Measurements from ENCODE around the gene ERGIC1. TPM values are rescaled to one million over a fixed set of nuclear protein-coding genes. Genes with fewer than 3 reads are reported as not detected.

ERGIC1 gene
- polyA plus RNA-seq, 4 donors: 110 to 126 (median 119) TPM

DNA sequence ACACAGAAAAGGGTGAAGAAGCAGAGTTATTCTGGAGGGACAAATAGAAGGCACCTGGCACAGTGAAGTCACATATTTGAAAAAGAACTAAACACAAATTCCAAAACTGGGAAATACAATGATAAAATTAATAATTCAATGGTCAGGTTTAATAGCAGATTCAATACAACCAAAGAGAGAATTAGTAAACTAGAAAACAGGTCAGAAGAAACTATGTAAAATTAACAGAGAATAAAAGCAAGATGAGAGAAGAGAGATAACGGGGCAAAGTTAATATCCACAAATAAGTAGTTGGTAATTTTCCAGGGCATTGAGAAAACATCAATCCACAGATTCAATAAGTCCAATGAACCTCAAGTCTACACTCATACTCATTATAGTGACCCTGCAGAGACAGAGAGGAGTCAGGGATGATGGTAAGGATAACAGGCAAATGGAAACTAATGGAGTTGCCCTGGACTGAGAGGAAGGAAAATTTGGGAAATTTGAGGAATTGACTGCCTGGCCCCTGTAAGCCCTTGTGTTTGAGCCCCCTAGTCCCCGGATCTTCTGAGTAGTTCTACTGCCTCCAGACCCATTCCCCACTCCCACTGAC is 8.3 kb upstream of the ERGIC1 start:
- DNase-seq (ENCODE audit: low read depth in 4 of 4, low spot score in 3 of 4): no peak

DNA sequence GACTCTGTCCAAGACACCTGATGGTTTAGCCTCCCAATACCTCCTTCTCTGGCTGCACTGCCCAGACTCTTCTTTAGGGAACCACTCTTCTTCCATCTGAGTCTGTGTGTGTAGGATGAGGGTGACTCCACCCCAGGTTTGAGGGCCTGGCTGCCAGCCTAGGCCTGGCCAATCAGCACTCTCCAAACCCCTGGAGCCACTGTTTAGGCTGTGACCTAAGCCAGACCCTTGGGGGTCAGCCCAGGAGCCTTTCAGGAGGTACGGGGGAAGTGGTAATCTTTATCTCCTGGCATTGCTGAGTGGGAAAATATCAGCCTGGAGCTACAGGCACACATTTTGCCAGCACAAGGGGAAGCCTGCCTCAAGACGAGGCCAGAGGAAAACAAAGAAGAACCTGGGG is 6.2 kb upstream of the ERGIC1 start:
- no peak for DNase-seq (ENCODE audit: low read depth in 4 of 4, low spot score in 3 of 4)

DNA sequence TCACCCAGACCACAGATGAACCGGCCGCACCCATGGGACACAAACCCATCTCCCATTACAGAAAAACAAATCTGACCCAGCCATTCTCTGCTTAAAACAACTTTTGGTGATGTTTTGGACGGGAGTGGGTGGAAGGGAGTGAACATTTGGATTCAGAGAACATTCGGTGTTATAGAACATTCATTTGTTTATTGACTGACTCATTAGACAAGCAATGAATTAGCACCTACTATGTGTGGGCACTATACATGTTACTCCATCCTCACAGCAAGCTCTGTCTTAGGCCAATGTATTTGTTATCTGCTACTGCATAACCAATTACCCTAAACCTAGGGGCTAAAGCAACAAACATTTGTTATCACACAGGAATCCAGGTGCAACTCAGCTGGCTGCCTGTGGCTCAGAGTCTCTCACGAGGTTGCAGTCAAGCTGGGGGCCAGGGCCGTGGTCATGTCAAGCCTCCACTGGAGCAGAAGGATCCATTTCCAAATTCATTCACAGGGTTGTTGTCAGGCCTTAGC is 5.1 kb upstream of the ERGIC1 start:
- no peak for DNase-seq (ENCODE audit: low read depth in 4 of 4, low spot score in 3 of 4)

DNA sequence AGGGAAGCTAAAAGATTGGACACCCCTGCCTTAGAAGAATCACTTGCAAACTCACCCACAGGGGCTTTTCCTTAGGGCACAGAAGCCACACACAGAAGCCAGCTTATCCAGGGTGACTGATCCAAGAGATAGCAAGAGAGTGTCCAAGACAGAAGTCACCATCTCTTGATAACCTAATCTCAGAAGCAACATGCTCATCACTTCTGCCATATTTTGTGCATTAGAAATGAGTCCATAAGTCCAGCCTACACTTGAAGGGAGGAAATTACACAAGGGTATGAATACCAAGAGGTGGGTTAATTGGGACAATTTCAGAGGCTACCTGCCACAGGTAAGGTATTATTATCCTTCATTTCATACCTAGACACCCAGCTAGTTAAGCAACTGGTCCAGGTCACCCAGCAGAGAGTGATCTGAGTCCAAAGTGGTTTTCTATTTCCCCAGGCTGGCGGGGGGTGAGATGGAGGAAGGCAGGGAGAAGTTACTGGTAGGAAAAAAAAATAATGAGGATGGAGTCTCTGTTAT is 3.7 kb upstream of the ERGIC1 start:
- no peak for DNase-seq (ENCODE audit: low read depth in 4 of 4, low spot score in 3 of 4)

DNA sequence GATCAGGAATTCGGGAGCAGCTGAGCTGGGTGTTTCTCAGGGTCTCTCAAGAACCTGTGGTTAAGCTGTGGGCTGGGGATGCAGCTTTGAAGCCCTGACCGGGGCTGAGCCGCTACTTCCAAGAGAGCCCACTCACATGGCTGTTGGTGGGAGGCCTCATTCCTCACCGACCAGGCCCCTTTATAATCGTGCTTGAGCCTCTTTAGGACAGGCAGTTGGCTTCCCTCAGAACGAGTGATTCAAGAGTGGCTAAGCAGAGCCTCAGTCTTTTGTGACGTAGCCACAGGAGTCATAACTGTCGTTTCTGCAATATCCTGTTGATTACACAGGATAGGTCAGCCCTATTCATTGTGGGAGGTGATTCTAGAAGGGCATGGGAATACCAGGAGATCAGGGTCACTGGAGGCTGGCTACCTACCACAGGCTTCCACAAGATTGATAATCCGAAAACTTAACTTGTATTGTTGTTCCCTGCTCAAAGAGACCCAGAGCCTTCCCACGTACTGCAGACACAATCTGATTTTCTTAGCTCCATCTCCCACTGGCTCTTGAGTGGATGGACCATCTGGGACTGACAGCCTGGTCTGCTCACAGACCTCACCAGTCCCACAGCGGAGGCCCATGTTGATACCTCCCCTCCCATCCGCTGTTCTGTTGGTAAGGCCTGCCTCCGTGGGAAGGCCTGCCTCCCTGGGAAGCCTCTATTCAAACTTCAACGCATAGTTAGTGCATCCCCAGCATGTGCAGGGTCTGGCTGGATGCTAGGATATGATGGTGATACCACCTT is 3.0 kb upstream of the ERGIC1 start:
- DNase-seq (ENCODE audit: low read depth in 4 of 4, low spot score in 3 of 4): no peak

DNA sequence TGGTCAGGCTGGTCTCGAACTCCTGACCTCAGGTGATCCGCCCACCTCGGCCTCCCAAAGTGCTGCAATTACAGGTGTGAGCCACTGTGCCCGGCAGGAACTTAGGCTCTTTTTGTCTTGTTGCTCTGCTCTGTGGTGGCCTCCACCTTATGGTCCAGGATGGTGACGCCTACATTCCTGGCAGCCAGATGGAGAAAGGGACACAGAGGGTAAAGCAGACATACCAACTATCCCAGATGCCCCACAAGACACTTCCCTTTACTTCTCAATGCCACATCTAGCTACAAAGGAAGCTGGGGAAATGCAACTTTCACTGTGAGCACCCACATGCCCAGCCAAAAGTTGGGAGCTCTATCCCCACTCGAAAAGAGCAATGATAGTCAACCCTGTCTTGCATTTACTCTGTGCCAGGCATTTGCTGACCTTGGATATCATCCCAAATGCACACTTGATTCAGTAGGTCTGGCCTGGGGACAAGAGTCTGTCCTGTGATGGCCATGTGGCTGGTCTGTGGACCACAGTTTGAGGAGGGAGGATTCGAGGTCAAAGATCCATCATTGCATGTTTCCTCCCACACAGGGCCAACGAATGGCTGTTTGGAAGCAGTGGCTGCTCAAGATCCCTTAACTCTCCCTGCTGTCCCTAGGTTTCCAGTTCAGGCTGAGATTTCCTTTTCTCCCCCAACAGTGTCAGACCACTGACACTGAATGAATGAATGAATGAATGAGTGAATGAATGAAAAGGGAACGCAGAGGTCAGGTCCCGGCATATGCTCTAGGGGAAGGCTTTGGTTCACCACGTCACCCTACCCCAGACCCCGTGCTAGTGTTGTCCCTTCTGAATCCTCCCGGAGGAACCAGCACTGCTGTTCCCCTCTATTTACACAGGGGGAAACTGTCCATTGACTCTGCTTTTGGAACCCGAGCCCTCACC is 1.4 kb upstream of the ERGIC1 start:
- DNase-seq (ENCODE audit: low read depth in 4 of 4, low spot score in 3 of 4): no peak

DNA sequence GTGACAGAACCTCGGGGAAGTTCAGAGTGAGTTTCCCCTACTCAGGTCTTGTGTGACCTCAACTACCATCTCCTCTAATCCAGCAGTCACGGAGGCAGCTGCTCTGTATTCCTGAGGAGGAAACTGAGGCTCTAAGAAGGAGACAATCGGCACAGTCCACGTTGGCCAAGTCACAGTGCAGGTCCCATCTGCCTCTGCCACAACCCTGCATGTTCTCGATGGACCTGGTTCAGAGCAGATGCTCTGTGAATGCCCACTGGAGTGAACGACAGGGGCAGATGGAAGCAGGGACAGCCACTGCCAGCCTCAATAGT is 722 bp upstream of the ERGIC1 start:
- DNase-seq (ENCODE audit: low read depth in 4 of 4, low spot score in 3 of 4): no peak

DNA sequence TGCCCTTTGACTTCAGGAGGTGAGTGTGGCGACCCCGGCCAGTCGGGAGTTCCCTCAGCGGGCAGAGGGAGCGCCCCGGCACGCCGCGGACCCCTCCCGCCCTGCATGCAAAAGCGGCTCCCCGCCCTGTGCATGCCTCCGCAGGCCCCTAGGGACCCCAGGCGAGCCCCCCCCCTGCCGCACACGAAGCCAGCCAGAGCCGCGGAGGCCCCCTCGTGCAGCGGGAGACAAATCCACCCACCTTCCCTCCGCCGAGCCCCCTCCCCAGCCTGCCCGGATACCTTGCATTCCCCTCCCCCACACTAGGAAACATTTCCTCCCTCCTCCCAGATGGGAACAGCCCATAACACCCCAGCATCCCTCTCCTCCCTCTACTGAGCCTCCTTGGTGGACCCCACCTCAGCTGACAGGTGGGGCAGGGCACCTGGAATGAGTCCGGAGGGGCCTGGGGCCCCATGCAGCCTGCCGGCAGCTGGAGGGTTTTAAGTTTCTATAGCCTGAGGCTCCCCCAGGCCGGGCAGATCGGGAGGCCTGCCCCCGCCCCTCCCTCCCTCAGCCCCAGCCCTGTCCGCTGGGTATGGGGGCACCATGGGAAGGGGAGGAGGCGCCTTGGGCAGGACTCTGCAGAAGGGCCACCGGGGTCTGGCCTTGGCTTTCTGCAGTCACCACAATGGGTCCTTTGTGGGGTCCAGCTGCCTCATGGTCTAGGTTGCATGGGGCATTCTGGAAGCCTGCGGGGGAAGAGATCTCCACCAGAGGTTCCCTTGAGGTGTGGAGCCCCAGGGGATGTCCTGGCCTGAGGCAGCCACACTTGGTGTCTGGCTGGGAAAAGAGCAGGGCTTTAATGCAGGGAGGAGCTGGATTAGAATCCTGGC is 601 bp downstream of the ERGIC1 start:
- DNase-seq (ENCODE audit: low read depth in 4 of 4, low spot score in 3 of 4): no peak

DNA sequence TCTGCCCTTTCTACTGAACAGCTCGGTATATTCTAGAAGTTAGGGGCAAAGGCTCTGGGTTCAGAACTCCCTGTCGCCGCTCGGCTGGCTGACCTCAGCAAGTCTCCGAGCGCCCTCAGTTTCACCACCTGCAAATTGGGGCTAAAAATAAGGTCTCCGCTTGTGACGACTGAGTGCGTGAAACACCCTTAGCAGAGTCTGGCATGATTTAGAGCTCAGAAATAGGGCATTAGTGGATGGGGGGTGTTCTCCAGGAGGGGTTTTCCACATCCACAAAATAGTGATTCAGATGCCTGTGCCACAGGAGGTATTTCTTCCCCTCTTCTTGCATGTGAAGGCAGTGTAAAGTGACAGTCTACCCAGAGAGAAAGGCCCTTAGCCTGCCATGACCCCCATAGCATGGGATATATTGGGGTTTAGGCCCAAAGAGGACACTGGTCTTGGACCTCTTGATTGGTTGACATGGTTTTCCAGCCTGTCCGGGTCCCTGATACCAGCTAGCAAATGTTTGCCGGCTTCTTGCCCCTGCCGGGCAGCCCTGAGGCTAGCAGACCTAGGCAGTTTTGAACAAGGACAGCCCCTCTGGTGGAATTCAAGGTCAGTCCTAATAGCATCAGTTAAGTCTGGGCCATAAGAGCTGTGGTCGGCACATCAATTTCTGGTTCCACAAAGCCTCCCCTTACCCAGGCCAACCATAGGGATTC is 1.4 kb downstream of the ERGIC1 start:
- no peak for DNase-seq (ENCODE audit: low read depth in 4 of 4, low spot score in 3 of 4)

DNA sequence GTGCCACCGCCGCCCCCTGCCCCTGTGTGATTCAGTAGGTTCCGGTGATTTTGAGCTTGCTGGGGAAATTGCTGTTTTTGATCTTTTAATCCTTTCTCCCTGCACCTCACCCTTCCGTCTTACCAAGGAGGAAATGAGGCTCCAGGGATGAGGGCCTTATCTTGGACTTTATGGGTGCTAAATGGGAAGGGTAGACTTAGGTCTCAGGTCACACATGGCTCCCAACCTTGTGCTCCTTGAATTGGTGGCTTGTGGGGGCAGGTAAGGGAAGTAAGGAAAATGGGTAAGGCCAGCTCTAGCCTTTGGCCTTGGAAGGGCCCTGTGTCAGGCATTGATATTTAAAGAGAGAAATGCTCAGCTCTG is 1.9 kb downstream of the ERGIC1 start:
- DNase-seq (ENCODE audit: low read depth in 4 of 4, low spot score in 3 of 4): no peak

DNA sequence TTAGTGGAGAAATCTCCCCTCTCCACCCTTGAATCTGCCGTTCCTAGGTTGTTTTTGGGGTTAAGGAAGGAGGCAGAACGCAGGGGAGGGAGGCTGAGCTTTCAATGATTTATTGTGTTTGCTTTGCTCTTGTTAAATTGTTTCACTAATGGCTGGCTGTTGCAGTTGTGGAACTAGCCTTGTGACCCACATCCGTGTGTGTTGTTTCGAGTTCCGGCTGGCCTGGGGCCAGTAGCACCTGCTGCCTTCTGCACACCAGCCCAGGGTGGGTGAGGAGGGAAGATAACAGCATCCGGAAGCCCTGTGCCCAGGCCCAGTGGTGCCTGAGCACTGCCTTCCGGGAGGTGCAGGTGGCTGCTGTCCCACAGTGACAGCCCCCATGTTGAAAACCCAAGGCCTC is 3.6 kb downstream of the ERGIC1 start:
- DNase-seq (ENCODE audit: low read depth in 4 of 4, low spot score in 3 of 4): no peak

DNA sequence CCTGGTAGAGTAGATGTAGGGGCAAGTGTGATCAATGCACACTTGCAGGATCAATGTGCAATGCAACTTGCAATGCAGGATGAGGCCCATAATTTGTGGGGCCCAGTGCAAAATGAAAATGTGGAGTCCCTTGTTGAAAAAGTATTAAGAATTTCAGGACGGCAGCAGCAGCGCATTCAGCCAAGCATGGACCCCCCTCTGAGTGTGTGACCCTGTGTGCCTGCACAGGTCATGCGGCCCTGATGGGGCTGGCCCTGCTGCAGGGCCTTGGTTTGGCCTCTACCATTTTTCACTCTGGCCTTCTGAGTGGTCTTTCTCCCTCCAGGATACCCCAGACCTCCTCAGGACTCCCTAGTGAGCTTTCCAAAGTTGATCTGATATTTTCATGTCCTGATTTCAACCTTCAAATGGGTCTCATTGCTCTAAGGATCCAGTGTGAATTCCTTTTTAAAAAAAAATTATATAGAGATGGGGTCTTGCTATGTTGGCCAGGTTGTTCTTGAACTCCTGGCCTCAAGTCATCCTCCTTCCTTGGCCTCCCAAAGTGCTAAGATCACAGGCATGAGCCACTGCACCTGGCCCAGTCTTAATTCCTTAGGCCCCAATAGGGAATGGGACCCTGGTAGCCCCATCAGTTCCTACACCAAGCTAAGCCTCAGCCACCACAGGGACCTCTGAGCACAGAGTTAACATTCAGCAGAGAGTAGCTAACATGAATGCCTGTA is 4.3 kb downstream of the ERGIC1 start:
- no peak for DNase-seq (ENCODE audit: low read depth in 4 of 4, low spot score in 3 of 4)

DNA sequence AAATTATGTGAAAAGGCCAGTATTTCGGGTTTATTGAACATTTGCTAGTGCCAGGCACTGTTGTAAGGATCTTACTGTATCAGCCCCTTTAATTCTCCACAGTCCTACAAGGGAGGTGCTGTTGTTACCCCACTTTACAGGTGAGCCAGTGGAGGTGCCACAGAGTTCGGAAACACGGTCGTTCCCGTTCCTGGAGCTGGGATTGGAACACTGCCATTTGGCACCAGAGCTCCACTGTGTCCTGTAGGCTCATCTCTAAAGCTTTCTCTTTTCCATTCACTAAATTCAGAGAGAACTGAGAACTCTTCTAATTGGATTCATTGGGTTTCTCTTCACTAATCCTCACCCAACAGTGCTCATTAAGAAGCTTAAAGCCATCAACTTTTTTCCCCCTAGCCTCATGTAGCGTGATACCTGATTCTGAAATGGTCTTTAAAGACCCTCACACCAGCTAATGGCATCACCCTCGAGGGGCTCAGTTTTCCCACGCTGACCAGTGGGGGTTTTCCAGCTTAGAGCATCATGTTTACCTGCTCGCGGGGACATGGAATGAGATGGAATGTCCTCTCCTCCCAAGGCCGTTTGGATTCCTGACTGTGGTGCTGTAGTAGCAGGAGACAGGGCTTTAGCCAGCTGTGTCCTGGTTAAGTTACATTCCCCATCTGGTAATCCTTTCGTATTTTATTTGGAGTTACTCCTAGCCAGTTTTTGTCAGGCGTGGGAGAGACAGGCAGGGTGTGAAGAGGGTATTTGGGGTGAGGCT is 5.8 kb downstream of the ERGIC1 start:
- no peak for DNase-seq (ENCODE audit: low read depth in 4 of 4, low spot score in 3 of 4)

DNA sequence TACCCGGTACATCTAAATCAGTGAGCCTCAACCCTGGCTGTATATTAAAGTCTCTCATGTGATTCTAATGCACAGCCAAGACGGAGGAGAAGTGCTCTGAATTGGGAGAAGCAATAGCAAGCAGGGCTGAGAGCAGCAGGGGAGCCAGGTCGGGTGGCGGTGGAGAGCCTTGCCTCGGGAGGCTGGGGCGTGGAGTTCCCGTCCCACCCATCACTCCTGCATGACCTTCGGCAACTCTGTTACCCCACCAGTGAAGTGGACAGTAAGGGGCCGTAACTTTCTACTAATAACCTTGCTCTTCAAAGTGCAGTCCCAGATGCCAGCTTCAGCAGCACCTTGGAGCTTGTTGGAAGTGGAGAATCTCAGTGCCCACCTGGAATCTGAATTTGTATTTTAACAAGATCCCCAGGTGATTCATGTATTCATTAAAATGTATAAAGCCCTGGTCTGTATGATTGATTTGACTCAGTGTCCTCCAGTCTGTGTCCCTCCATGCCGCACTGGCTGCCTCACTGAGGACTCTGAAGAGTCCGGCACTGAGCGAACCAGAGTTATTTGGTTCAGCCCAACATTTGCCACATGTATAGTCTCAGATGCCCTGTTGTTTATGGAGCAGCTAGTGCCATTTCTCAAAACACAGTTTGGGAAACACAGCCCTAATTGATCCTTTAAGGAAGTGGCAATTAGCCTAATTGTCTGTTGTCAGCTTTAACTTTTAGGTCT is 6.5 kb downstream of the ERGIC1 start:
- DNase-seq (ENCODE audit: low read depth in 4 of 4, low spot score in 3 of 4): no peak

DNA sequence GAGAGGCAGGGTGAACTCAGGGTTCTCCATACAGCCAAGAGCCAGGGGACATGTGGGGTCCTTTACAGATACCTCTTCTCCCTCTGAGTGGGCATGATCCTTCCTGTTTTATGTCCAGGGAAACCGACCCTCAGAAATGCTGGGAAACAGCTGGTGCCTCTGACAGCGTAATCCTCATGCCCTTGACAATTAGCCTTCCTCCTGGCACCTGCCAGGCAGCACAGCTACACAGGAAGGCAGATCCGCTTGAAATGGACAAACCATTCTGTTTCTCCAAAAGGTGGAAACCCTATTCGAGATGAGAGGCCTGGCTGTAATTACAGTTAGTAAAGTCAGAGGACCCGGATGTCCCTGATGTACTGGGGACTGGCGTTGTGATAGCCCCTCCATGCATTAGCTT is 7.2 kb downstream of the ERGIC1 start:
- no peak for DNase-seq (ENCODE audit: low read depth in 4 of 4, low spot score in 3 of 4)

DNA sequence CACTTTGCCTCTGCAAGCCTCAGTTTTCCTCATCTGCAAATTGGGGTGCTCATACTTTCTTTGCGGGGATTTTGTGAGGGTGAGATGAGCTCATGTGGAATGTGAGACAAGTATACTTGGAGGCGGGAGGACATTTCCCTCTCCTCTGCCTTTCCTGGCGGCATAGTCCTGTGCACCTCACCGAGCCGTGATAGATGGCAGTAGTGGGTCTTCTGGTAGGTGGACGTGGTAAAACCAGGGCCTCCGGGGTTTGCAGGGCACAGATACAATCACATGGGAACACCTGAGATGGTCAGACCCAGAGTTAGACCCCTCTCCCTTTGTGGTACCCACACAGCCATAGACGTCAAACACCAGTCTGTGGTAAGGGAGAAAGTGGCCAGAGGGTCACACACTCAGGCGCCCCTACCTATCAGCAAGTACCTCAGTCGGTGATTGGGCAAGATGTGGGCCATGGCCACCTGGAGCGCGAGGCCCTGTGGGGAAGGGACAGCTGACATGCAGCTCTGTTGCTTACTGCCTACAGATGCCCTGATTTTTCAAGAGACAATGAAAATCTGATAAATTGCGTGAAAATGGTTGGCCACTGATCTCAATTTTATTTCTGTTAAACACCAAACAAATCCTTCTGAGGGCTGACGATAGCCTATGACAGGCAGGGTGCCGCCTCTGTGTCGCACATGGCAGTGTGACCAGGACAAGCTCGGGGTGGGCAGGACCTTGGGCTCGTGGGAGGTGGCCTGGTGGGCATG is 9.9 kb downstream of the ERGIC1 start:
- DNase-seq (ENCODE audit: low read depth in 4 of 4, low spot score in 3 of 4): no peak

DNA sequence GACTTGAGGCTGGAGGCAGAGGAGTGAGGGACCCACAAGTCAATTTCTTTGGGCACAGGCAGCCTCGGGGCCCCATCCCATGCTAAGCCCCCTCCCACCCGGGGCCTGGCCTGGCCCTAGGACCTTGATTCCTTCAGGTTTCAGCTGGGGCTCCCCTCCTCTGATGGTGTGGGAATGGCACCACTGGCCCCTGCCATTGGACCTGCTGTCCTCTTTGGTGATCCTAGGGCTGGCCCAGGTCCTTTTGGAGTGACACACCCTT is 10.5 kb downstream of the ERGIC1 start:
- DNase-seq (ENCODE audit: low read depth in 4 of 4, low spot score in 3 of 4): no peak

All from left renal pelvis (tissue), 4 donors.